ENCODE data around the gene PREPL.

PREPL gene

DNA sequence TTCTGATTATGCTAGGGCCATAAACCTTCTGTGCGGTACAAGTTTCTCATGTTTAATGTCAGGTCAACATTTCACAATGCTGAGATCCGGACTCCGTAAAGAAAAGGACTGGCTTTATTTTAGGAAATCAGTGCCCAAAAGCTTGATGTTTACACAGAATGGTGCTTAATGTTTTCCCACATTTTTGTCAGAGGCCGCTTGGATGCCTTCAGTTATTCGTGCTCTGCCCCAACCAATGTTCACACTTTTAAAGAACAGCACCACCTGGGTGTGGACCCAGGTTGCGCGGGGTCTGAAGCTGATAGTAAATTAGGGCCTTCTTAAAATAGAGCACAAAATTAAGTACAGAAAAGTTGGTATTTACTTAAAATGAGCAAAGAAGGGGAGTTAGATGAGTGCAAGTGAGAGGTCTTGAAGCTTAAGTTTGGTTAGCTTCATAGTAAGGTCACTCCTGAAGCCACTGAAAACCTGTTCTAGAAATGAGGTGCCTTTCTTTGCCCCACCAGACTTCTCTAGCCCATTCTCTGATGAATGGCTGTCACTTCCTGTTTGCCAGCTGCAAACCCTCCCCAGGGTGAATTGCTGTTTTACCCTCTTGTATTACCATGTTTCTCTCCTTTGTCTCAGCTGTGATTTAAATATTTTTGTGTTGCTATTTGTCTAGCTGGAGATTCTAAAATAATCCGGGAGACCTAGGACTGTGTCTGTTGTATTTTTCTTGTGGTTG, 65.5 kb downstream of the PREPL start:
- DNase-seq (ENCODE audit: low spot score), result peak; percentile 2

DNA sequence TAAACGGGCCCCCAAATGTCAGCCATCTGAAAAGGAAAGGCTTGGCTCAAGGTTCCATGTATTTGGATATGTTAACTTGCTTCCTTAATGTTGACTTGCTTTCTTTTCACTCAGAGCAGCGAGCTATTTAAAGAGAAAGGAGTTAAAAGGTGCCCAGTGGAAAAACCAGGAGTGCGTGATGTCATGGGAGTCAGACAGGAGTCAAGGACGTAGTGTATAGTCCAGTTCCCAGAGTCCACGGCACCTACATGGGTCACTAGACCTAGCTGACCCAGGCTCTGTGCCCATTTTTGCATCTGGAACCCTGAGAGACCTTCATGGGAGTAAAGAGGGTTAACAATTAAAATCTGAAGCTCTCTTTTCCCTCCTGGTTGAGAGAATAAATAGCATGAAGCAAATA, 66.2 kb downstream of the PREPL start:
- DNase-seq (ENCODE audit: low spot score), result no peak

DNA sequence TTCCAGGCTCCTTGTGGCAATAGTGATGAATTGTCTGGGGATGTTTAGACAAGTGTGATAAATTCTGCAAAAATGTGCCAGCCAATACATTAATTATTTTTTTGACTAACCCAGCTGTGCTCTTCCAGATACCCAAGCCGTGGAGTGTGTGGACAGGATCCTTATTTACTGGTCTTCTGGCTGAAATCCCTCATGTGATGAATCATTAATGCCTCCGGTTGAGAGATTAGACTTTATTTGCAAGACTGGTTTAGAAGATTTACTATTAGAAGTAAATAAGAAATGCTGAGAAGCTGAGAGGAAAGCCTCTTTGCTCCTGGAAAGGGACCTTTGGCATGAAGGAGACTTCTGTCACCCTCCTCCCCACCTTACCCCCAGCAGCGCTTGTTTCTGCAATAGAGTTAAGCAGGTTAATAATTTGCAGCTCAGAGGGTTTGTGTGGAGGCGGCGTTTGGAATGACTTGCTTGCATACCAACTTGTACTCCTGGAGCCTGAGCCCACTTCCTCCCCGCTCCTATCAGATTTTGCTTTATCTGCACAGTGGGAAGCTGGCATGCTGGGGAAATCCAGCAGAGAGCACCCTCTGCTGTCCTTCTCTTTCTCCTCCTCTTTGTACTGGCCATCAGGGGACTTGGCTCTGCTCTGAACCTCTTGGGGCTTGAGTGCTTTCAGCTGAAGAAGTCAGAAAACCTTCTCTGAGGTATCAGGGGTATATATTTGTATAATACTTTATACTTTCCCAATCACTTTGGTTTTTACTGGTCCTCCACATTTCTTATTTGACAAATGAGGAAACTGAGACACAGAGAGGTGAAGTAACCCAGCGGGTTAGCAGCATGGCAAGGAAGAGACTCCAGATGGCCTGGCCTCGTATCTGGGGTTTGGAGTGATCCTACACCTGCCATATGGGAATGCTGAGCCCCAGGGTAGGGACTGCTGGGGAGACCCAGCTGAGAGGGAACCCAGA, 69.7 kb downstream of the PREPL start:
- DNase-seq (ENCODE audit: low spot score), result no peak

DNA sequence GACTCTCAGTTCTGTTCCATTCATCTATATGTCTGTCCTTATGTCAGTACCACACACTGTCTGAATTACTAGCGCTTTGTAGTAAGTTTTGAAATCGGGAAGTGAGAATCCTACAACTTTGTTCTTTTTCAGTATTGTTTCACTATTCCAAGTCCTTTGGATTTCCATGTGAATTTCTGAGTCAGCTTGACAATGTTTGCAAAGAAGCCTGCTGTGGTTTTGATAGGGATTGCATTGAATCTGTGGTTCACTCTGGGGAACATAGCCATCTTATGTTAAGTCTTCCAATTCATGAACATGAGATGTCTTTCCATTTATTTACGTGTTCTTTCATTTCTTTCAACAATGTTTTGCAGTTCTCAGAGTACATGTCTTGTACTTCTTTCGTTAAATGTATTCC, 71.0 kb downstream of the PREPL start:
- DNase-seq (ENCODE audit: low spot score), result no peak

DNA sequence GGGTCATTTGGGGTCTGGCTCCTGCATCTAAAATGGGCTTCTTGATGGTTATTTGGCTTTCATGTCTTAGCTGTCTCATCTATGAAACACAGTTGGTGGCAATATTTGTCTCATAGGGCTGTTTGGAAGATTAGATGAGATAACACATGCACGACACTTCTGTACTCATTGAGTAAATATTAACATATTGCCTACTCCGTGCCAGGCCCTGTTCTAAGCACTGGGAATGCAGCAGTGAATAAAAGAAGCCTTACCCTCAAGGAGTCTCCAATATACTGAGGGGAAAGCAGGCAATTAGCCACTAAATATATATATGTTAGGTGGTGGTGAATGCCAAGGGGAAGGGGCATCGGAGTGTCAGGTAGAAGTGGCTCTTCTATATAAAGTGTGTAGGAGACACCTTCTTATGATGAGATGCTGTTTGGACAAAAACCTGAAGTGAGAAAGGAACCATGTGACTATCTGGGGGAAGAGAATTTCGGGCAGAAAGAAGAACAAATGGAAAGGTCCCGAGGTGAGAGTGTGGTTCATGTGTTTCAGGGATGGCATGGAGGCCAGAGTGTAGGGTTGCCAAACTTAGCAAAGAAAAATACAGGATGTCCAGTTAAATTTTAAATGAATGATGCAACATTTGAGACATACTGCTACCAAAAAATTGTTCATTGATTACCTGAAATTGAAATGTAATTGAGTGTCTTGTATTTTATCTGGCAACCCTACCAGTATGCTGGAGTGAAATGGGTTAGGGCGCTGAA, 74.2 kb downstream of the PREPL start:
- no peak for DNase-seq (ENCODE audit: low spot score)

DNA sequence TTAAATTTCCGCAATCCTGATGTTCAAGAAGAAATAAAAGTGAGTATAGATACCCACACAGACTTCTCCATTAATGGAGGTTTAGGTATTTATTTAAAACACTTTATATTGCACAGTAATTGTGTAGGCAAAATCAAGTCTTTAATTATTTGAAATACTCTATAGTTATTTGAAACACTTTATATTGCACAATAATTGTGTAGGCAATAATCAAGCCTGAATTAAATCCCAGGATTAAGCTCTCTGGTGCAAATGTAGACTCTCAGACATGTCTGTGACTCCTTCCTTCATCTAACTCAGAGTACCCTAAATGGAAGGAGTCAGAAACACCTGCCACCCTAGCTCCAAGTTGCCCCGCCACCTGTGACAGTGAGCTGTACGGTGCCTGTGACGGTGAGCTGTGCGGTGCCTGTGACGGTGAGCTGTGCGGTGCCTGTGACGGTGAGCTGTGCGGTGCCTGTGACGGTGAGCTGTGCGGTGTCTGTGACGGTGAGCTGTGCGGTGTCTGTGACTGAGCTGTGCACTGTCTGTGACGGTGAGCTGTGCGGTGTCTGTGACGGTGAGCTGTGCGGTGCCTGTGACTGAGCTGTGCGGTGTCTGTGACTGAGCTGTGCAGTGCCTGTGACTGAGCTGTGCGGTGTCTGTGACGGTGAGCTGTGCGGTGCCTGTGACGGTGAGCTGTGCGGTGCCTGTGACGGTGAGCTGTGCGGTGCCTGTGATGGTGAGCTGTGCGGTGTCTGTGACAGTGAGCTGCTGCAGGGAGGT, 75.0 kb downstream of the PREPL start:
- no peak for DNase-seq (ENCODE audit: low spot score)

DNA sequence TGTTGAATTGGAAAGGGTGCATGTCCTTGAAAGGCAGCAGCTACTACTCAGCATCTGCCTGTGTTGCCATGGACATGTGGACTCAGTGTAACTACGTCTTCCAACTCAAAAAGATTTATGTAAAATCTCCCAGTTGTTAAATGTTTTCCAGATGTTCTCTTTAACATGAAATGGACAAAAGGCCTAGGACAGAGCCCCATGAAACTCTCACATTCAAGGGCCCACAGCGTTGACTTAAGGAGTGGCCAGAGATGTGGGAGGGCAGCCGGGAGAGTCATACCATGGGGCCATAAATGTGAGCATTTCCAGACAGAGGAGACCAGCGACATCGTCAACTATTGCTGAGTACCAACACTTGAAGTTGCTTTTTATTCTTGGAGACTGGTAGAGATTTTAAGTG, 76.1 kb downstream of the PREPL start:
- no peak for DNase-seq (ENCODE audit: low spot score)

DNA sequence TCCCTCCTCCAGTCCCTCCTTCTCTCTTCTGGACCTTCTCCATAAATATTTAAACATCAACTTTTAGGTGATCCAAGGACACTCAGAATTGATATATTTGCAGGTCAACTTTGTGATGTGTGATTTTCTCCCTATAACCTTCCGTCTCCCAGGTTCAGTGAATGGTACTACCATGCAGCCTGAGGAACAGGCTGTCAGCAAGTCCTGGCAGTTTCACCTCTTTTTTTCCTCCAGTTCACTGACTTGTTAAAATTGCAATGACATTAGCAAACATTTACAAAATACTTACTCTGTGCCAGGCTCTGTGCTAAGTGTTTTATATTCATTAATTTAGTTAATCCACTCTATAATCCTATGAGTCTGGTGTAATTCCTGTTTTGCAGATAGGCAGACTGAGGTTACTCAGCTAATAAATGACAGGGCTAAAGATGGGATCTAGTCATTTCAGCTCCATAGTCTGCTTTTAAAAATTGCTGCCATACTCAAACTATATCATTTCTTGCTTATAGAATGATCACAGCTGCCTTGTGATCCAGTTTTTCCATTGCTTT, 78.1 kb downstream of the PREPL start:
- DNase-seq (ENCODE audit: low spot score), result no peak

DNA sequence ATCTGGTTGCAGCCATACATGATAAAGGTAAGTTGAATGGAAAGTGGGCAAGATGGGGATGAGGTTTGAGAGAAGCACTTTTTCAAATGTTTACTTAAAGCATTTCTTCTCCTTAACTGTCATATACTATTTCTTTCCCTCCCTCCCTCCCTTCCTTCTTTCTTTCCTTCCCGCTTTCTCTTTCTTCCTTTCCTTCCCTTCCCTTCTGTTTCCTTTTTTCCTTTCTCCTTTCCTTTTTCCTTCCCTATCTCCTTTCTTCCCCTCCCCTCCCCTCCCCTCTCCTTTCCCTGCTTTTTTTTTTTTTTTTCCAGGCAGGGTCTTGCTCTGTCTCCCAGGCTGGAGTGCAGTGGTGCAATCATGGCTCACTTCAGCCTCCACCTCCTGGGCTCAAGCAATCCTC, 80.4 kb downstream of the PREPL start:
- no peak for DNase-seq (ENCODE audit: low spot score)

DNA sequence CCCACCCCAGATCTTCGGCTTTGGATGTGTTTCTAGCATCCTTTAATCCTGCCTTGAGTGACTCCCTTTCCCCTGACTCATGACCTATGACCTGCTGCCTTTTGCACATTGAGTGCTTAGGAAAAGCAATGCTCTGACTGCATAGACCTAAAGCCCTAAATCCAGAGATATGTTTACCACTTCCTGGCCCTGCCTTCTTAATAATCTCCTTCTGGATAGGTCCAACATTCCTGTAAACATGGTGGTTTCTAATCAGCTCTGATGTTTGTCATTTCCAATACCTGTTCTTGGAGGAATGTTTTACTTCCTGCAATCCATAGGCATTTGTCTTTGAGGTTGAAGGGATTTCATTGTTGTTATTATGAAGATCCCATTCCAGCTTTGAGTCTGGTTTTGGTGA, 83.8 kb downstream of the PREPL start:
- no peak for DNase-seq (ENCODE audit: low spot score)

DNA sequence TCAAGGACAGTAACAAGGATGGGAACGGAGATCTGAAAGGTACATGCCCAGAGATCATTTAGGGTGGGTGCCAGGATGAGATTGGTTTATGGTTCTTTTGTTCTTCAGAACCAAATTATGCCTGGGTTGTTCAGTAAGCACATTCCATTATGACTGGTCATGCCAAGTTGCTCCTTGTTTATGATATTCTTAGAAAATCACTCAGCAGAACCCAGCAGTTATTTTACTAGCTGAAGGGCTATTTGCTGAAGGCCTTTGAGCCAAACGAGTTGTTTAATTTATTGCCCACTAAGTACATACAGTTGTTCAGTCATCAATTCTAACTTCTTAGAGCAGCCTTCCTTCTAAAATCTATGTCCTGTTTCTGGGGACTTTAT, 85.4 kb downstream of the PREPL start:
- DNase-seq (ENCODE audit: low spot score), result no peak

DNA sequence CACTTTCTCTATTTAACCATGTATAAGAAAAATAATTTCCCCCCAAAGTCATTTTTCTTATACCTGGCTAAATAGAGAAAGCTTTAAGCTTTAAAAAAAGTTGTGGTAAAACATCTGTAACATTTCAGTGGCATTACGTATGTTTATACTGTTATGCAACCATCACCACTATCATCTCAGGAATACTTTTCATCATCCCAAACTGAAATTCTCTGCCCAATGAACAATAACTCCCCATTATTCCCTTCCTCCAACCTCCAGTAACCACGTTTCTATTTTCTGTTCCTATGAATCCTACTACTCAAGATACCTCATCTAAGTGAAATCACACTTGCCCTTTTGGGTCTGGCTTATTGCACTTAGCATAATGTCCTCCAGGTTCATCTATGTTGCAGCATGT, 87.7 kb downstream of the PREPL start:
- DNase-seq (ENCODE audit: low spot score), result no peak

DNA sequence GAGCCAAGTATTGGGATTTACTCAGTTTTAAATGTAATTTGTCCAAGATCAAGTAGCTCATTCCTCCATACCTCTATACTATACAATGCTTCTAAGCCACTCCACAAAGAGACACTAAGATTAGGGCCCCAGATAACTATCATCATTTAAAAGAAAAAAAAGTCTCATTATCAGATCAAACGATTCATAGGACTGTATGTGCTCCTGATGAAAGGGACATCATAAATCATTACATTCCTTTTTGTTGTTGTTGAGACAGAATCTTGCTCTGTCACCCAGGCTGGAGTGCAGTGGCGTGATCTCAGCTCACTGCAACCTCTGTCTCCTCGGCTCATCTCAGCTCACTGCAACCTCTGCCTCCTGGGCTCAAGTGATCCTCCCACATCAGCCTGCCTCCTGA, 88.2 kb downstream of the PREPL start:
- DNase-seq (ENCODE audit: low spot score), result no peak

DNA sequence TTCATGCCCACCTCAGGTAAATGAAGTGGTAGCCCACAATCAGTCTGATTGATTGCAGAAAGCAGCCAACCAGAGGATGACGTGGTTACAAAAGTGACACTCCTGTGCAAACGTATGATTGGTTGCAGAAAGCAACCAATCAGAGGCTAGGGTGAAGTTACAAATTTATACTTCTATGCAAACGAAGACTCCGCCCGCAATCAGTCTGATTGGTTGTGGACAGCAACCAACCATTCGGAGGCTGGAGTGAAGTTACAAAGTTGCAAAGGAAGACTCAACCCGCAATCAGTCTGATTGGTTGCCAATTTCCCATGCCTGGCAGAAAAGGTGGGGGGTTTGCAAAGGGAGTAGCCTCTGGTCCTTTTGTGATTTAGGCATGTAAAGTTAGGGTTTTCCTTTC, 90.0 kb downstream of the PREPL start:
- no peak for DNase-seq (ENCODE audit: low spot score)

DNA sequence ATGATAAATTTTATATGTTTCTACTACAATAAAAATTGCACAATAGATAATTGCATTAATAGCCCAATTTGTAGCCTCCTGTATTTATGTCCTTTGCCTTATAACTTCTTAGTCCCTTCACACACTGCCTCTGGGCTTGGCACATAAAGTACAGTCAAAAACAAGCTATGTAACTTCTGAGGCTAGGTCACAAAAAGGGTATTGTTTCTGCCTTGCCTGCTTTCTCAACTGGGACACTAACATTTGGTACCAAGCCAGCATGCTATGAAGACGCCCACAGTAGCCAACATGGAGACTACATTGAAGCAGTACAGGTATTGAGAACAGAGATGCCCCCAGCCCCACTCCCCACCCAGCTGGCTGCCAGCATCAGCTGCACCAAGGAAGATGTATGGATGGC, 91.5 kb downstream of the PREPL start:
- no peak for DNase-seq (ENCODE audit: low spot score)

DNA sequence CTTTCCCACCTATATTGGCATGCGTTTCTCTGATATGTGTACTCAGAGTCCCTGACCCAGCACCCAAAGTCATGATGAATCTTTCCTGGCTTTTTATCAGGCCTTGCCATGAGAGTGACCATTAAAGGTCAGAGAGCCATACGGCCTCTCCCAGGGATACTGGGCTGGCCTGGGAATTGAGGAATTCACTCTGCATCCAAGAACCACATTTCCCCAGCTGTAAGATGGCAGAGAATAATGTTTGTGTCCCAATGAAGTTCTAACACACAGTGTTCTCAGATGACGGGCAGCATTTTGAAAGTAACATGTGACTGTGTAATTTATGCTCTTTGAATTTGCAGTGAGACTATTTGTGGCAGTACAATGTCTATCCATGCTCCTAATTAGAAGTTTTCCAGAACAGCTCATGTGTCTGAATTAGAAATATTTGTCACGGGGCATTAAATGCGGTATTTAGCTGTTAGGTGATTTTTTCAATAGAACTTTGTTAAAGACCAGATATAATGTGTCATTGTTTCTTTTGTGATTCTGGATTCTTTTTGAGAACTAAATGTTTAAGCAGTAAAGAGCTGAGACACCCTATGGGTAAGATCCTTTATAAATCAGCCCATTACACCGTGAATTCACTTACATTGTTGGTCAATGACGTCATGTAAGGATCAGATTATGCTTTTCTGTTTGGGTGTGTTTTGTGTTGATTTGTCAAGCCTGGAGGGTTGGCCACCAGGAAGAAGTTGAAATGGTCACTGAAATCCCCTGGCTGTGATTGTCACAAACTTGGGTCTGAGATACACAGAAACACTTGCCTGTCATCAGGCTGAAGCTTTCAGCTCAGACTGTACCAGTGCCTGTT, 93.3 kb downstream of the PREPL start:
- DNase-seq (ENCODE audit: low spot score), result no peak

Measured in CD4-positive, alpha-beta T cell treated with Interleukin-2 at 100 ng/mL for 4 hours (primary cell).